ENCODE results near the gene SLC25A21. TPM values are rescaled to one million over a fixed set of nuclear protein-coding genes. Genes with fewer than 3 reads are reported as not detected.

SLC25A21 gene
- total and polyA plus RNA-seq, 2 of the 13 experiments (the other 11 are each of a cell fraction or from before 2014, with no cell fraction given): 1.9 to 2.9 TPM

DNA sequence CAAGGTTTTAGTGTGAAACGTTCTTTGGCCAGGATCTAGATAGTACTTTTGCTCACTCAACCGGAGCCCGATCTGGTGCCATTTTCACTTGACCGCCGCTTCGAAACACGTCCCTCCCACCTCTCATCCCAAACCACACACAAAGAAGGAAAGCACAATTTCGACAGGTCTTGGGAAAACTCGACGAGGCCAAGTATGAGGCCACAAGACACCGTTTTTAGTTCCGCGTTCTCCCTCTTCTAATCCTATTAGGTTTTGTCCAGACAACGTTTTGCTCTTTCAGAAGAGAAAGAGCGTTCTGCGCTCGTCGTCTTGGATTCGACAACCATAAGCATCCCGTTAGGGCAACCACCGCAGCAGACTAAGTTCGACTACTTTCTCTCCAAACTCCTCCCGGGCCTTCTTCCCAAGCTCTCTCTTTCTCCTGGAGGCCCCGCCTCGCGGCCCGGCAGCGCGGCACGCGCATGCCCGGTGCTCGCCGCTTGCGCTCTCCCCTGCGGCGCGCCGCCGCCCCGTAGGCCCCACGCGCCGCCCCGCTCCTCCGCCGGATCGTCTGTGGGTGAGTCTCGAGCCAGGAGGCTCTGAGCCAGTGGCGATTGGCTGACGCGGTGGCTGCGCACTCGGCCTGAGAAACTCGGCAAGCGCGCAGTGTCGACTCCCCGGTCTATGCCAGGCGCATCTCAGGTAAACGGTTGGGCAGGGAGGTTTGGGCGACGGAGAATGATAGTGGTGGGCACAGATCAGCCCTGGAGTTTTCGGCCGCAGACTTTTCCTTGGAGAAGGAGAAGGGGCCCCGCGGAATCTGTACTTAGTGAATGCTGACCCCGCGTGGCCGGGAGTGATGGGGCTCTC, 25.2 kb upstream of the SLC25A21 start, which contains the start of gene MIPOL1 (continued):
- TF ChIP-seq, protein P1, sequence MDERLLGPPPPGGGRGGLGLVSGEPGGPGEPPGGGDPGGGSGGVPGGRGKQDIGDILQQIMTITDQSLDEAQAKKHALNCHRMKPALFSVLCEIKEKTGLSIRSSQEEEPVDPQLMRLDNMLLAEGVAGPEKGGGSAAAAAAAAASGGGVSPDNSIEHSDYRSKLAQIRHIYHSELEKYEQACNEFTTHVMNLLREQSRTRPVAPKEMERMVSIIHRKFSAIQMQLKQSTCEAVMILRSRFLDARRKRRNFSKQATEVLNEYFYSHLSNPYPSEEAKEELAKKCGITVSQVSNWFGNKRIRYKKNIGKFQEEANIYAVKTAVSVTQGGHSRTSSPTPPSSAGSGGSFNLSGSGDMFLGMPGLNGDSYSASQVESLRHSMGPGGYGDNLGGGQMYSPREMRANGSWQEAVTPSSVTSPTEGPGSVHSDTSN (CRISPR knock-in tag; IDR thresholded peaks at IDR 0.05): no peak
- TF ChIP-seq RAD51 (IDR thresholded peaks at IDR 0.05; ENCODE audit: borderline replicate concordance) (no peak), BCL6 (CRISPR knock-in tag; IDR thresholded peaks at IDR 0.05) (peak; percentile 80), ZNF101 (CRISPR knock-in tag; IDR thresholded peaks at IDR 0.05; ENCODE audit: borderline replicate concordance, low read depth) (peak; percentile 63; the same call in 1 of the 2 replicates), SIN3A (IDR thresholded peaks at IDR 0.05; ENCODE audit: borderline replicate concordance, low read depth, low read length) (0 out of 2 replicates have a peak, but pooled peaks have one; percentile 6), SALL2 (CRISPR knock-in tag; IDR thresholded peaks at IDR 0.05) (peak; percentile 99), HMGA1 (CRISPR knock-in tag; conservative IDR thresholded peaks at IDR 0.05) (no peak), ATF7-NPFF (CRISPR knock-in tag; IDR thresholded peaks at IDR 0.05; ENCODE audit: low read depth) (peak; percentile 99), NFIB (CRISPR knock-in tag; IDR thresholded peaks at IDR 0.05; ENCODE audit: borderline replicate concordance) (no peak), ZNF3 (CRISPR knock-in tag; IDR thresholded peaks at IDR 0.05) (no peak; the same call in 1 of the 2 replicates), ZNF460 (CRISPR knock-in tag; IDR thresholded peaks at IDR 0.05; ENCODE audit: borderline replicate concordance) (no peak), ATRX (CRISPR knock-in tag; IDR thresholded peaks at IDR 0.05; ENCODE audit: borderline replicate concordance) (no peak), ZNF652 (CRISPR knock-in tag; IDR thresholded peaks at IDR 0.05; ENCODE audit: borderline replicate concordance, low read depth) (no peak), AHR (CRISPR knock-in tag; IDR thresholded peaks at IDR 0.05) (peak; percentile 71; the same call in 1 of the 2 replicates), HDAC2 (CRISPR knock-in tag; IDR thresholded peaks at IDR 0.05) (peak; percentile 78; the same call in 1 of the 2 replicates)
- TF ChIP-seq, protein P2, sequence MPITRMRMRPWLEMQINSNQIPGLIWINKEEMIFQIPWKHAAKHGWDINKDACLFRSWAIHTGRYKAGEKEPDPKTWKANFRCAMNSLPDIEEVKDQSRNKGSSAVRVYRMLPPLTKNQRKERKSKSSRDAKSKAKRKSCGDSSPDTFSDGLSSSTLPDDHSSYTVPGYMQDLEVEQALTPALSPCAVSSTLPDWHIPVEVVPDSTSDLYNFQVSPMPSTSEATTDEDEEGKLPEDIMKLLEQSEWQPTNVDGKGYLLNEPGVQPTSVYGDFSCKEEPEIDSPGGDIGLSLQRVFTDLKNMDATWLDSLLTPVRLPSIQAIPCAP (CRISPR knock-in tag; IDR thresholded peaks at IDR 0.05; ENCODE audit: low read depth): 0 out of 2 replicates have a peak, but pooled peaks have one; percentile 4
- TF ChIP-seq, protein P3, sequence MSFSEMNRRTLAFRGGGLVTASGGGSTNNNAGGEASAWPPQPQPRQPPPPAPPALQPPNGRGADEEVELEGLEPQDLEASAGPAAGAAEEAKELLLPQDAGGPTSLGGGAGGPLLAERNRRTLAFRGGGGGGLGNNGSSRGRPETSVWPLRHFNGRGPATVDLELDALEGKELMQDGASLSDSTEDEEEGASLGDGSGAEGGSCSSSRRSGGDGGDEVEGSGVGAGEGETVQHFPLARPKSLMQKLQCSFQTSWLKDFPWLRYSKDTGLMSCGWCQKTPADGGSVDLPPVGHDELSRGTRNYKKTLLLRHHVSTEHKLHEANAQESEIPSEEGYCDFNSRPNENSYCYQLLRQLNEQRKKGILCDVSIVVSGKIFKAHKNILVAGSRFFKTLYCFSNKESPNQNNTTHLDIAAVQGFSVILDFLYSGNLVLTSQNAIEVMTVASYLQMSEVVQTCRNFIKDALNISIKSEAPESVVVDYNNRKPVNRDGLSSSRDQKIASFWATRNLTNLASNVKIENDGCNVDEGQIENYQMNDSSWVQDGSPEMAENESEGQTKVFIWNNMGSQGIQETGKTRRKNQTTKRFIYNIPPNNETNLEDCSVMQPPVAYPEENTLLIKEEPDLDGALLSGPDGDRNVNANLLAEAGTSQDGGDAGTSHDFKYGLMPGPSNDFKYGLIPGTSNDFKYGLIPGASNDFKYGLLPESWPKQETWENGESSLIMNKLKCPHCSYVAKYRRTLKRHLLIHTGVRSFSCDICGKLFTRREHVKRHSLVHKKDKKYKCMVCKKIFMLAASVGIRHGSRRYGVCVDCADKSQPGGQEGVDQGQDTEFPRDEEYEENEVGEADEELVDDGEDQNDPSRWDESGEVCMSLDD (CRISPR knock-in tag; IDR thresholded peaks at IDR 0.05; ENCODE audit: borderline replicate concordance): peak; percentile 86
- TF ChIP-seq, protein P4, sequence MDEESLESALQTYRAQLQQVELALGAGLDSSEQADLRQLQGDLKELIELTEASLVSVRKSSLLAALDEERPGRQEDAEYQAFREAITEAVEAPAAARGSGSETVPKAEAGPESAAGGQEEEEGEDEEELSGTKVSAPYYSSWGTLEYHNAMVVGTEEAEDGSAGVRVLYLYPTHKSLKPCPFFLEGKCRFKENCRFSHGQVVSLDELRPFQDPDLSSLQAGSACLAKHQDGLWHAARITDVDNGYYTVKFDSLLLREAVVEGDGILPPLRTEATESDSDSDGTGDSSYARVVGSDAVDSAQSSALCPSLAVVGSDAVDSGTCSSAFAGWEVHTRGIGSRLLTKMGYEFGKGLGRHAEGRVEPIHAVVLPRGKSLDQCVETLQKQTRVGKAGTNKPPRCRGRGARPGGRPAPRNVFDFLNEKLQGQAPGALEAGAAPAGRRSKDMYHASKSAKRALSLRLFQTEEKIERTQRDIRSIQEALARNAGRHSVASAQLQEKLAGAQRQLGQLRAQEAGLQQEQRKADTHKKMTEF (CRISPR knock-in tag; IDR thresholded peaks at IDR 0.05): peak; percentile 86; the same call in 1 of the 2 replicates
- TF ChIP-seq, protein P5, sequence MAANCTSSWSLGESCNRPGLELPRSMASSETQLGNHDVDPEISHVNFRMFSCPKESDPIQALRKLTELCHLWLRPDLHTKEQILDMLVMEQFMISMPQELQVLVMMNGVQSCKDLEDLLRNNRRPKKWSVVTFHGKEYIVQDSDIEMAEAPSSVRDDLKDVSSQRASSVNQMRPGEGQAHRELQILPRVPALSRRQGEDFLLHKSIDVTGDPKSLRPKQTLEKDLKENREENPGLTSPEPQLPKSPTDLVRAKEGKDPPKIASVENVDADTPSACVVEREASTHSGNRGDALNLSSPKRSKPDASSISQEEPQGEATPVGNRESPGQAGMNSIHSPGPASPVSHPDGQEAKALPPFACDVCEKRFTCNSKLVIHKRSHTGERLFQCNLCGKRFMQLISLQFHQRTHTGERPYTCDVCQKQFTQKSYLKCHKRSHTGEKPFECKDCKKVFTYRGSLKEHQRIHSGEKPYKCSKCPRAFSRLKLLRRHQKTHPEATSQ (CRISPR knock-in tag; IDR thresholded peaks at IDR 0.05; ENCODE audit: borderline replicate concordance): no peak
